Measurements from ENCODE around the gene GPS2.

Gene GPS2

DNA sequence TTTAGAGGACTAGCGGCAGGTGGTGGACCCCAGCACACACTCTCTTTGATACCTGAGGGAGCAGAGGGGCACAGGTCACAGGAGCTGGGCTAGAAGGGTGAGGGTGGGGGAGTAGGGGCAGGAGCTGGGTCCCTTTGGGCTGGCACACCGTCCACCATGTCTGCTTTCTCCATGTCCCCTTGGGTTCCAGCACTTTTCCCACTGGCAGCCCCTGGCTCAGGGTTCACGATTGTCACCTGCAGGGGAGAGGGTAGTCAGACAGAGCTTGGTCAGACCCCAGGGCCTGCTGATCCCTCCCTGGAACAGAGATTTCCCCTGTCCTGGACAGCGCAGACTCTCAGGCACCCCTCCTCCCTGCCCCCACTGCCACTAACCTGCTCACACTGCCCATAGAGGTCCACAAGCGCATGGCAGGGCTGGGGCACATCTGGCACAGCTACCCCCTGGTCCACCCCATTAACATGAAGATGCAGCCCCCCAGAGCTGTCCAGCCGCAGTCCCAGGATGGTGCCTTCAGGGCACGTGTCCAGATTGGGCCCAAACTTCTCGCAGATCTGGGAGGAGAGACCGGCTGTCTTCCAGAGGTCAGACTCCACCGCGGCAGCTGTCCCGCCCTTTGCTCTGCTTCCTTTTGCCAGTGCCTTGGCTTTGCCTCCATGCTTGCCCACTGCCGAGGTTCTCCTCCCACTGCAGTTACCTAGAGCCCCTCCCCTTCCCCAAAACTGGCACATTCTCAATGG, 3.1 kb upstream of the GPS2 start:
- Histone ChIP-seq H3K4me1 (ENCODE audit: control insufficient read depth, insufficient read depth, low read length) (peaks cover 3% of the 10 kb centered on the region; the same call in 1 of the 2 replicates), H3K36me3 (ENCODE audit: control insufficient read depth, insufficient read depth, low read length) (peaks cover 52% of the 10 kb centered on the region), H3K27ac (ENCODE audit: low read length) (no peak overlapping the region), H3K4me3 (ENCODE audit: low read length) (no peak overlapping the region), H3K27me3 (ENCODE audit: control insufficient read depth, insufficient read depth, low read length) (no peaks in the 10 kb centered on the region), H3K9me3 (ENCODE audit: control insufficient read depth, insufficient read depth, low read length) (no peaks in the 10 kb centered on the region)
- WGBS (ENCODE audit: insufficient coverage, insufficient read length), result no CpG with 5 or more reads among the region's 13 CpGs
- DNase-seq (ENCODE audit: low read depth, low spot score), result no peak

DNA sequence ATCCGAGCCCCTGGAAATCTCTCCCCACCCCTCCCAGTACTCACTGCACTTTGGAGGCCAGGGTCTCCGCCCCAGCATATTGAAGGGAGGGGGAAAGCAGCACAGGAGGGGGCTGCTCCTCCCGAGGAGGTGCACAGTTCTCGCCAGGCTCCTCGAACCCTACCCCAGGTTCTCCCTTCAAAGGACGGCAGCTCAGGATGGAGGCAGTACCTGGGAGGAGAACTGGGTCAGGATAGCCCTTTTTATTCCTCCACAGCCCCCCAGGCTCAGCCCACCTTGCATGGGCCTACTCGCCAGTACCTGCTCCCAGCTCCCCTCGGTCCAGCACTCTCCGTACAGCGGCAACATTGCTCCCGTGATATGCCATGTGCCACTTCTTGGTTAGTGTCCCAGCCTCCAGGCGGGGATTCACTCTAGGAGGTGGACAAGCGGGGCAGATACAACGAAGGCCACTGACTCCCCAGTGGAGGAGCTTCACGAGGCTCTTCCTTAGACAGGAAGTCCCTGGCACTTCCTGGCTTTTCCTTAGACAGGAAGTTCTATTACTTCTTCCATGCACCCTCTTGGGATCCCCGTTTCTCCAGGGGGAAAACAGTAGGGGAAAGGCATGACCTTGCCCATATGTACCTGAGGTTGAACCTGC, 2.1 kb upstream of the GPS2 start:
- Histone ChIP-seq H3K27me3 (ENCODE audit: control insufficient read depth, insufficient read depth, low read length) (no peaks in the 10 kb centered on the region), H3K27ac (ENCODE audit: low read length) (no peak overlapping the region), H3K36me3 (ENCODE audit: control insufficient read depth, insufficient read depth, low read length) (peaks cover 50% of the 10 kb centered on the region), H3K9me3 (ENCODE audit: control insufficient read depth, insufficient read depth, low read length) (no peaks in the 10 kb centered on the region), H3K4me1 (ENCODE audit: control insufficient read depth, insufficient read depth, low read length) (peaks cover 3% of the 10 kb centered on the region; the same call in 1 of the 2 replicates), H3K4me3 (ENCODE audit: low read length) (no peak overlapping the region)
- no CpG with 5 or more reads among the region's 16 CpGs for WGBS (ENCODE audit: insufficient coverage, insufficient read length)
- DNase-seq (ENCODE audit: low read depth, low spot score), result no peak

DNA sequence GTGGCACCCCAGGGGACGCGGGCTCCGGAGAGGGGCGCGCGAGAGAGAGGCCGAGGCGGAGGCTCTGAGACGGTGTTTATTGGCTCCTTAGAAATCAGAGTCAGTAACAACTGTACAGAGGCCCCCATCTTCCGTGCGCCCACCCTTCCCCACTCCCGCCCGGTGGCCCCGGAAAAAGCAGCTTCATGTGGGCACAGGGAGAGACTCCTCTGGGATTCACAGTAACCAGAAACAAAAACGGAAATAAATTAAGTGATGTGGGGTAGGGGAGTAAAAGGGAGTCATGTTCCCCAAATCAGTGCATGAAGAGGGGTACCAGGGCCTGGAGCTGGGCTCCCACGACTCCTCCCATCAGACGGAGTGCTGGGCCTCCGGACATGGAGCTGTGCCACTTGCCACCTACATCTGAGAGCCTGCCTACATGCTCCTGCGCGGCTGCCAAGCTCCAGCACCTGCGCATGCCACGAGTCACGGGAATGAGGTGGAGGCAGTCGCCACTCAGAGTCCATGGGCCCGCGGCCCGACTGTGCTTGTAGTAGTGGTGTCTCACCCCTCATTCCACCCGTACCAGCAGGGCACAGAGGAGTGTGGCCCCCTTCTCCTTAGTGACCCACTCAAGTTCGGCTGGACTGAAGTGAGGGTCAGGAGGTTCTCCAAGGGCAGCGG, 543 bp upstream of the GPS2 start:
- peak overlapping the region; percentile 72; the same call in 1 of the 2 replicates for H3K4me3 ChIP-seq (ENCODE audit: low read length)
- peaks cover 3% of the 10 kb centered on the region; the same call in 1 of the 2 replicates for H3K4me1 ChIP-seq (ENCODE audit: control insufficient read depth, insufficient read depth, low read length)
- H3K9me3 ChIP-seq (ENCODE audit: control insufficient read depth, insufficient read depth, low read length), result no peaks in the 10 kb centered on the region
- H3K36me3 ChIP-seq (ENCODE audit: control insufficient read depth, insufficient read depth, low read length), result peaks cover 47% of the 10 kb centered on the region
- H3K27ac ChIP-seq (ENCODE audit: low read length), result no peak overlapping the region
- no peak for DNase-seq (ENCODE audit: low read depth, low spot score)
- H3K27me3 ChIP-seq (ENCODE audit: control insufficient read depth, insufficient read depth, low read length), result no peaks in the 10 kb centered on the region
- WGBS (ENCODE audit: insufficient coverage, insufficient read length), result no CpG with 5 or more reads among the region's 30 CpGs

DNA sequence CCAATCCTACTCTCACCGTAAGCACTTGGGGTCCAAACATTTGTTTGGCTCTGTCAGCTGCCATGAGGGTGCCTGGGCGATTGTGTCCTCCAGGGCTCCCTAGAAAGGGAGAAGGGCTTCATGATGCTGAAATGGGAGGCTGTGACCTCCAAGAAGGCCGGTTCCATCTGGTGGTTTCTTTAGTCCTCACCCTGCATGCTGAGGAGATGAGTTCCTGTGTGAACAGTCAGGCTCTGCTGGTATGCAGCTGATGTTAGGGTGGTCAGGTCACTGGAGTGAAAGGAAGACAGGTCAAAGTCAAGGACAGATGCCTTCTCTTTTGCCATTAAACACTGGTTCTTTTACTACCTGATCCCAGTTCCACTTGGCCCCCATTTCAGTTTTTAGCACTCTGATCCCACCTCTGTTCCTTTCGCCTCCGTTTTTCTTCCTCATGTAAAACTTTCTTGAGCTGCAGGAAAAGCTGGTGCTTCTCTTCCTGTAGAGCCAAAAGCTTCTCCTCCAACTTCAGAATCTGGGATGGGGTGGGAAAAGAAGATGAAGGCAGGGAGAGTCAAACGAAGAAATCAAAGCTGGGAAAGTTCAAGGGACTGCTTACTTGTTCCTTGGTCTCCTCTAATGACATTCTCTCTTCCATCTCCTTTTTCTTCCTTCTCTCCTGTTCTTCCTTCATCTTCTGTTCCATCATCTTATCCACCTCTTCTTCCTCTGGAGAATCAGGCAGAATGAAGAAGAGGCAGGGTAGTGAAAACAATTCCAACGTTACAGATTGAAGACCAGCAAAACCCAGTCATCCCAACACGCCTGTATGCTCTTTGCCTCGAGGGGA, 1.1 kb downstream of the GPS2 start:
- H3K36me3 ChIP-seq (ENCODE audit: control insufficient read depth, insufficient read depth, low read length), result peaks cover 53% of the 10 kb centered on the region
- no peaks in the 10 kb centered on the region for H3K27me3 ChIP-seq (ENCODE audit: control insufficient read depth, insufficient read depth, low read length)
- H3K27ac ChIP-seq (ENCODE audit: low read length), result no peak overlapping the region
- peaks cover 3% of the 10 kb centered on the region; the same call in 1 of the 2 replicates for H3K4me1 ChIP-seq (ENCODE audit: control insufficient read depth, insufficient read depth, low read length)
- no CpG with 5 or more reads among the region's 9 CpGs for WGBS (ENCODE audit: insufficient coverage, insufficient read length)
- H3K4me3 ChIP-seq (ENCODE audit: low read length), result peak overlapping the region; percentile 72; the same call in 1 of the 2 replicates
- H3K9me3 ChIP-seq (ENCODE audit: control insufficient read depth, insufficient read depth, low read length), result no peaks in the 10 kb centered on the region
- no peak for DNase-seq (ENCODE audit: low read depth, low spot score)

DNA sequence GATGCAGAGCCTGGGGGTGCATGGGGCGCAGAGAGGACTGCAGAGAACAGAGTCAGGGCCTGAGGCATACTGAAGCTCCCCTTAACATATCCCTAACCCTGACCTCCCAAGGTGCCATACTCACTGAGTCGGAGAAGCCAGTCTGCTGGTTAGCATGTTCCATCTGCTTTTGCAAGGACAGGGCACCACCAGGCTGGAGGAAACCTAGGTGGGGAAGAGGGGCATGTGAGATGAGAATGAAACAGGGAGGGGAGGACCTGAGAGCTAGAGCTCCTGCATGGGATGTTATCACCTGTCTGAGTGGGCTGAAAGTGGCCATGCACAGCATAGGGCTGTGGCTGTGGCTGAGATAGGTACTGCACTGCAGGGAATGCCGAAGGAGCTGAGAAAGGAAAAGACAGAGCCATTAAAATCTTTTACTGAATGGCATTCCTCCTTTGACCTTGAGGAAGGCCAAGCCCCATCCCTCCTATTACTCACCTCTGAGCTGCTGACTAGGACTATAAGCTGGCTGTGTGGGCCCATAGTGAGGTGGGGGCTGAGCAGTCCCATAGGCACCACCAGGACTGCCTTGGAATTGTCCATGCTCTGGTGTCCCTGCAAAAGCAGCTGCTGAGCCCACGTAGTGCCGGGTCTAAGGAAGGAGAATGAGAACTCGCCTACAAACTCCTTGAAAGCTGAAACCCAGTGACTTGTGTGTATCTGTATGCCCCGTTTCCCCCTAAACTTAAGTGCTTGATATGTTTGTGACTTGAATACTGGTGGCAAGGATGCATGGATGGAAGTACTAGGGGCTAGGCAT, 1.9 kb downstream of the GPS2 start:
- H3K4me3 ChIP-seq (ENCODE audit: low read length), result no peak overlapping the region
- H3K9me3 ChIP-seq (ENCODE audit: control insufficient read depth, insufficient read depth, low read length), result no peaks in the 10 kb centered on the region
- DNase-seq (ENCODE audit: low read depth, low spot score), result no peak
- no CpG with 5 or more reads among the region's 7 CpGs for WGBS (ENCODE audit: insufficient coverage, insufficient read length)
- H3K4me1 ChIP-seq (ENCODE audit: control insufficient read depth, insufficient read depth, low read length), result peaks cover 3% of the 10 kb centered on the region; the same call in 1 of the 2 replicates
- peaks cover 46% of the 10 kb centered on the region for H3K36me3 ChIP-seq (ENCODE audit: control insufficient read depth, insufficient read depth, low read length)
- H3K27me3 ChIP-seq (ENCODE audit: control insufficient read depth, insufficient read depth, low read length), result no peaks in the 10 kb centered on the region
- no peak overlapping the region for H3K27ac ChIP-seq (ENCODE audit: low read length)

DNA sequence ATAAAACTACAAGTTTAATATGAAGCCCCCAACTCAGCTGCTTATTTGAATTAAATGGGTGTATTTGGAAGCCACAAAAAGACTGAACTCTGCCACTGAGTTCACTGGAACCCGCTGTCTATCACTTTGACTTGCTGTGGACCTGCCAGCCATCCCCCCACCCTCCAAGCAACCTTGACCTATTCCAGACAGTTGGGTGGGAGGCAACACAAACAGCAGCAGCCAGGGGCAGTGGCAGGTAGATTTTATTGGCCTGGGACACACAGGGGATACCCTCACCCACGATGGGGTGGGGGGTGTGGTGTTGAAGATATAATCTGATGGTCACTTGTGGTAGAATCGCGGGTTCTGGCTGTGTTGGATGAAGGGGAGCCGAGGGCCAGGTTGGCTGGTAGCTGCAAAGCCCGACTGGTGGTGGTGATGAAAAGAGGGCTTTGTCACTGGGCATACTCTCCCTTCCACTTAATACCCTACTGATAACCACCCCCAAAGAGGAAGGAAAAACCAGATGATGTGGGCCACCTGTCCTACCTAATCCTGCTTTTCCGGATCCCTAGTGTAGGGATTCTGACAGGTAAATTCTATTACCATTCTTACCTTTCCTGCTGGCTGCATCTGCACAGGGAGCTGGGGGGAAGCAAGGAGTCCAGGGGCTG, 2.6 kb downstream of the GPS2 start:
- Histone ChIP-seq H3K4me3 (ENCODE audit: low read length) (no peak overlapping the region), H3K36me3 (ENCODE audit: control insufficient read depth, insufficient read depth, low read length) (peaks cover 39% of the 10 kb centered on the region), H3K4me1 (ENCODE audit: control insufficient read depth, insufficient read depth, low read length) (peaks cover 3% of the 10 kb centered on the region; the same call in 1 of the 2 replicates), H3K9me3 (ENCODE audit: control insufficient read depth, insufficient read depth, low read length) (no peaks in the 10 kb centered on the region), H3K27ac (ENCODE audit: low read length) (no peak overlapping the region), H3K27me3 (ENCODE audit: control insufficient read depth, insufficient read depth, low read length) (no peaks in the 10 kb centered on the region)
- no CpG with 5 or more reads among the region's 7 CpGs for WGBS (ENCODE audit: insufficient coverage, insufficient read length)
- DNase-seq (ENCODE audit: low read depth, low spot score), result no peak

DNA sequence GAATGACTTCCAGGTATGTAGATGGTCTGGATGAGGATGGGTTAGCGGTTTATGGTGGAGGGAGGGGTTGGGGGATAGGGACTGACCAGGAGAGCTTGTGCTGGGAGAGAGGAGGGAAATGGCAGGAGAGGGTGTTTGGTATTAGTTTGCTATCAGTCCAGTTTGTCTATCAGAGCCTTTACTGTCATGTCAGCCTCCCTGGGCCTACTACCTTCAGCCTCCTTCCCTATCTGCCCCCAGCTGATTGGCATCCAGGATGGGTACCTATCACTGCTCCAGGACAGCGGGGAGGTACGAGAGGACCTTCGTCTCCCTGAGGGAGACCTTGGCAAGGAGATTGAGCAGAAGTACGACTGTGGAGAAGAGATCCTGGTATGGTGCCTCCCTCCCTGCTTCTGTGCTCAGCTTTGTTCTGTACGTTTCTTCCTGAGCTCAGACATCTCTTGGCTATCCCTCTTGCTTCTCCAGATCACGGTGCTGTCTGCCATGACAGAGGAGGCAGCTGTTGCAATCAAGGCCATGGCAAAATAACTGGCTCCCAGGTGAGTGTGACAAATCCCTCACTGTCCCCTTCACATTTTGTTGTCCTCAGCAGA, 4.0 kb downstream of the GPS2 start:
- H3K27ac ChIP-seq (ENCODE audit: low read length), result no peak overlapping the region
- H3K9me3 ChIP-seq (ENCODE audit: control insufficient read depth, insufficient read depth, low read length), result no peaks in the 10 kb centered on the region
- H3K4me1 ChIP-seq (ENCODE audit: control insufficient read depth, insufficient read depth, low read length), result peaks cover 3% of the 10 kb centered on the region; the same call in 1 of the 2 replicates
- H3K27me3 ChIP-seq (ENCODE audit: control insufficient read depth, insufficient read depth, low read length), result no peaks in the 10 kb centered on the region
- peaks cover 34% of the 10 kb centered on the region for H3K36me3 ChIP-seq (ENCODE audit: control insufficient read depth, insufficient read depth, low read length)
- H3K4me3 ChIP-seq (ENCODE audit: low read length), result no peak overlapping the region
- DNase-seq (ENCODE audit: low read depth, low spot score), result no peak
- 100% methylated on average over 1 of the region's 7 CpGs for WGBS (ENCODE audit: insufficient coverage, insufficient read length)

DNA sequence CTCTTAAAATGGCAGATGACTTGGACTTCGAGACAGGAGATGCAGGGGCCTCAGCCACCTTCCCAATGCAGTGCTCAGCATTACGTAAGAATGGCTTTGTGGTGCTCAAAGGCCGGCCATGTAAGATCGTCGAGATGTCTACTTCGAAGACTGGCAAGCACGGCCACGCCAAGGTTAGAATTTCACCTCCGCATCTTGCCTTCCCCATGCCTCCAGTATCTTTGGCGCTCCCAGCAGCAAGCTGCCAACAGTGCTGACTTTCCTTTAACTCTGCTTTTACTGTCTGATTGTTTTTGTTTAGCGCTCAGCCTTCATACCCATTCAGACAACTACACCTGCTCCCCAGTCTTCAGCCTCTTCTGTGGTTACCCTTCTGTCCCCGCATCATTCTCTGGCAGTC, 5.5 kb downstream of the GPS2 start:
- Histone ChIP-seq H3K27me3 (ENCODE audit: control insufficient read depth, insufficient read depth, low read length) (no peaks in the 10 kb centered on the region), H3K36me3 (ENCODE audit: control insufficient read depth, insufficient read depth, low read length) (peaks cover 30% of the 10 kb centered on the region), H3K4me1 (ENCODE audit: control insufficient read depth, insufficient read depth, low read length) (no peaks in the 10 kb centered on the region), H3K9me3 (ENCODE audit: control insufficient read depth, insufficient read depth, low read length) (no peaks in the 10 kb centered on the region), H3K27ac (ENCODE audit: low read length) (no peak overlapping the region), H3K4me3 (ENCODE audit: low read length) (no peak overlapping the region)
- WGBS (ENCODE audit: insufficient coverage, insufficient read length), result no CpG with 5 or more reads among the region's 12 CpGs
- no peak for DNase-seq (ENCODE audit: low read depth, low spot score)
